A172 (cell line): ENCODE data around the gene CPPED1. TPM values are rescaled to one million over a fixed set of nuclear protein-coding genes. Genes with fewer than 3 reads are reported as not detected.
A peak's percentile ranks its signal among the peaks of the same experiment; 100 is the strongest.
"Not testable (repeated sequence)": the region's sequence is repeated elsewhere in the genome, so short reads cannot be mapped to it uniquely, and the experiment has no call there.

Experiments
- DNase-seq: peaks from one replicate; pipeline ENCODE4 v3.0.0-alpha.2; 2015; ENCODE audit warnings: low spot score
- total RNA-seq: library from RNA; depleted of rRNA; stranded (reverse); fragments of >200 nt; shearing (Covaris generic); gene quantifications from 2 replicates; pipeline ENCODE4 v1.2.3, GENCODE V29; 2014

The CPPED1 gene
- total RNA-seq, 1 experiment from 2014 or later: 51.8 TPM

DNA sequence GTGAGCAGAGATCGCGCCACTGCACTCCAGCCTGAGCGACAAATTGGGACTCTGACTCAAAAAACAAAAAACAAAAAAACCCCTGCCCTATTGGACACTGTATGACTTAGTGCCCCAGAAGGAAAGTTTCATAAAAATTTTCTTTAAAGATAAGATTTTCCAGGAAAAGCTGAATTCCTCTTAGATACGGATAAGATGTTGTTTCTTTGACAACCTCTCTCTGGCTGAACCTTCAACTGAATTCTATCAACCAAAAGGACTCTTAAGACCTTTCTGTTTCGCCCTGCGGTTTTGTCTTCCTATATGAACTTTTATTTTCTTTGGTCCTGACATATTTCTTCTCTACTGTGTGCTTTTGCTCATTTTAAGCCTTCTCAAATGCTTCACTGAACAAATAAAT, 35.8 kb downstream of the CPPED1 start:
- DNase-seq: no peak

DNA sequence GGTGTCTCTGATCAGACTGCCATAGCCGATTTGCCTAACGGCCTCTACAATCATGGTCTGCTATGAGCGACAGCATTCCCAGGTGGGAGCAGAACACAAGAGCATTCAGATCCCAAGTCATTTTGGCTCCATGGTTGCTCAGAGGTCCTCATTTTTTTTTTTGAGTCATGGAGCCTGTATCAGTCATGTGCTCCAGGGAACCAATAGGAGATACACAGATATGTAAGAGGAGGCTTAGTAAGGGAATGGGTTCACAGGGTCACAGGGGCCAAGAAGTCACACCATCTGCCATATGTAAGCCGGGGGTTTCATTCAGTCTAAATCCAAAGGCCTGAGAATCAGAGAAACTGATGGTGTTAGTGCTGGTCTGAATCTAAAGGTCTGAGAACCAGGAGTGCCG, 36.8 kb downstream of the CPPED1 start:
- DNase-seq: no peak

DNA sequence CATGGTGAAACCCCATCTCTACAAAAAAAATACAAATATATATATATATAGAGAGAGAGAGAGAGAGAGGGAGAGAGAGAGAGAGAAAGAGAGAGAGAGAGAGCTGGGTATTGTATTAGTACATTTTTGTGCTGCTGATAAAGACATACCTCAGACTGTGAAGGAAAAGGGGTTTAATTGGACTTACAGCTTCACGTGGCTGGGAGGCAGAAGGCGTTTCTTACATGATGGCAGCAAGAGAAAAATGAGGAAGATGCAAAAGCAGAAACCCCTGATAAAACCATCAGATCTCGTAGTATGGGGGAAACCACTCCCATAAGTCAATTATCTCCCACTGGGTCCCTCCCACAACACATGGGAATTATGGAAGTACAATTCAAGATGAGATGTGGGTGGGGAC, 37.5 kb downstream of the CPPED1 start:
- DNase-seq: not testable (repeated sequence)

DNA sequence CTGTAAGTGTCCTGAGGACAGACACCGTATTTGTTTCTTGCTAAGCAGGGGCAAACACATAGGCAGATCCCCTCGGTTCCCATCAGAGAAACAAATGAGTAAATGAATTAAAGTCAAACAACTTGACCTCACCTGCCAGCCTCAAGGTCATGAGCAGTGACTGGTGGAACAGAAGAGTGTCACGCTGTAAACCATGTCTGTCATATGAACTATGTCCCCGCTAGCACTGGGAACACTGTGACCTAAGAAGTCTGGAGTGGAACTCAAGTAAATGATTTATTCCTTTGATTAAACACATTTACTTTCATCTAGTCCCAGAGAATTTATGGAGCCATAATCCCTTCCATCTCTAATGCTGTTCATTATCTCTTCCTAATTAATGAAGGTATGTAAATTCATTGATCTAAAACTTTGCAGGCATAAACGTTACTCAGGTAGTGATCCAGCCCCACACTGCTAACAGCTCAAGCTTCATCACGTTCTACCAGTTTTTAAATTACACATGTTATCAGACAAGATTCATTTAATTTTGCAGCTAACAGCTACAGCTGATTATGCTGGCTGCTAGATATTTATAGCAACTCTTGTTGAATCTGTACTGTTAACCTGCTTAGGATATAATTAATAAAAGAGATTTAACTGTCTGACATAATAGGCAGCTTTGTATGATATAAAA, 38.7 kb downstream of the CPPED1 start:
- no peak for DNase-seq

GRCh38 chr16:12763517-12763916, 40.2 kb downstream of the CPPED1 start:
- no peak for DNase-seq

- DNase-seq: no peak
These were observed 42.7 kb downstream of the CPPED1 start for GRCh38 chr16:12760819-12761611.

- peak; percentile 18 for DNase-seq
These were observed 44.8 kb downstream of the CPPED1 start for GRCh38 chr16:12758670-12759558.

DNA sequence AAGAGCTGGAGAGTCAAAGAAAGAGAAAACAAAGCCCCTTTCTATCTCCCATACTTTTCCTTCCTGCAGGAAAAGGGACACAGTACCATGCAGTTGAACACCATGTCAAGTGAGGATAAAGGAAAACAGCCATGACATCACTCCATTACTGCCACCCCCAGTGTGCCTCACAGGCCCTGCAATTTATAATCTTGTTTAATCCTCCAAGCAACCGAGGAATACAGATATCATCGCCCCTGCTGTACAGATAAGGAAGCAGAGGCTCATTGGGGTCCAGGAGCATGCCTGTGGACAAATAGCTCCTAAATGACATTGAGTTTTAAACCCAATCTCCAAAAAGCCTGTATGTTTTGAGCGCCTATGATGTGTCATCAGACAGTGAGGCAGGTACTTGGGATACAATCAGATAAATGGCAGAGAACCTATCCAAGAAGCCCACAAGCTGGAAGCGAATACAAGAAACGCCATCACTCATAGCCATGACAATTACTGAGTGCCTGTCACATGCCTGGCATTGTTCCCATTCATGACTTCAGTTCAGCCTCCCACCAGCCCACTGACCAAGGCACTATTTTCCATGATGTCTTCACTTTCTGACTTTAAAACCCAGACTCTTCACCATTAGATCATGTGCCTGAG, 45.5 kb downstream of the CPPED1 start:
- DNase-seq: peak; percentile 13

DNA sequence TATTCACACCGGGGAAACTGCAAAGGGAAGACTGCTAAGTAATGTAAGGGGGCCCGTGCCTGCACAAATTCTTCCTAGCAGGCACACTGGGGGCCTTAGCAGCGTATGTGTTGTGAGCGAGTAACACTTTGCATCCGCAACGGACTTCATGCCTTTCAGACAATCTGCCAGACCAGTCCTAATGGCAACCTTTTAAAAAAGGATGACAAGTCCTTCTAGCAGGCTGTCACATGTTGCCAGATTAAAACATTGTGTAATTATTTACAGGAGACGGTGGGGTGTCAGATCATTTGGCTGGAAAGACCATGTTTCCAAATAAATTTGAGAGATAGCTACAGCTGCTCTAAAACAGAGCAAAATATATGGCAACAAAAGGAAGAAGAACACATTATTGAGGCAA, 46.1 kb downstream of the CPPED1 start:
- DNase-seq: no peak

GRCh38 chr16:12754824-12755543, 48.7 kb downstream of the CPPED1 start:
- no peak for DNase-seq

DNA sequence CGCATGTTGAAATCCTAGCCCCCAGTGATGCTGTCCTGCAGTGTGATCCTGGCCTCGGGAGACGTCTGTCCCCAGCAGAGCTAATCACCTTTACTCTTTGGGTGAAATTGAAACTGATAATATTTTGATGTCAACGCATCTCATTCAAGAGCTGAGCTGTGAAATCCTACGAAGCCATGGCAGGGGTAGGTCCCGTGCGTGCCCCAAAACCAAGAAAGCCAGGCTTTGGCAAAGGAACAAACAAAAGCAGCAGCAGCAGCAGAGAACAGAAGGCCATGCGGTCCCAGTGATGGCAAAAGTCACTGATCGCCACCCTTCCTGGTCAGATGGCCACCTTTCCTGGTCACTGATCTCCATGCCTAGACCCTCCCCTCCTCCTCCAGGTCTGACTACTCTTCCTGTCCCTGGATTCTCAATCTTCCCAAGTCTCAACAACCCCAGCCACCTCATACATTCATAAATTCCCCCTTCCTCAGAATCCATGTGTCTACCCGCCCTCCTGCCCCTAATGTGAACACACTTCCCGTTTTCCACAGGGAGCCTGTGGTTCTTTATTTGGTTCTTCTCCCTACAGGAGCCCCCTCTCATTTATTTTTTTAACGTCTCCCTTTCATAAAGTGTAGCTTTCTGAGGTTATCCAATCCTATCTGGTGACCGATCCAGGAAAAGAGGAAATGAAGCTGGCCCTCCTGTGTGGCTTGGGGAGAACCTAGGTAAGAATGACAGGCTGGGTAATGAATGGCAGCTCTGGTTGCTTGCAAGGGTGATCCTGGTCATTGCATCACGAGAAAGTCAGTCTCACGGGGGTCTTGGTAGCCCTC, 50.3 kb downstream of the CPPED1 start:
- DNase-seq: no peak

GRCh38 chr16:12752159-12752558, 51.5 kb downstream of the CPPED1 start:
- no peak for DNase-seq

- no peak for DNase-seq
These were observed 53.2 kb downstream of the CPPED1 start for GRCh38 chr16:12750554-12750918.

- no peak for DNase-seq
These were observed 54.6 kb downstream of the CPPED1 start for GRCh38 chr16:12749076-12749475.

DNA sequence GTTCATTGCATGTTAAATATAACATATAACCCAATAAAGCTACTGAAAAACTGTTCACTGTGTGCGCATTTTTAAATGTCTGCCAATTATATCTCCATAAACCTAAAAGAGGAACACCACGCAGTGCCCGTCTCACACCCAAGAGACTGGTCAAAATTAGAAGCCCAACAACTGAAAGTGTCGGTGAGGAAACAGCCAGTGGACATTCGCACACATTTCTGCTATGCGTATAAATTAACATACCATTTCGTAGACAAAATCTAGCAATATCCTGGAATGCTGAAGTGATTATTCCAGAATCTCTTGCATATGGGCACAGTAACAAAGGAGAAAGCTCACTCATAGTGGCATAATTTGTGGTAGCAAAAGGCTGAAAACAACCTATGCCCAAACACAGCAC, 55.9 kb downstream of the CPPED1 start:
- DNase-seq: no peak

- DNase-seq: no peak
These were observed 56.4 kb downstream of the CPPED1 start for GRCh38 chr16:12747261-12747660.

DNA sequence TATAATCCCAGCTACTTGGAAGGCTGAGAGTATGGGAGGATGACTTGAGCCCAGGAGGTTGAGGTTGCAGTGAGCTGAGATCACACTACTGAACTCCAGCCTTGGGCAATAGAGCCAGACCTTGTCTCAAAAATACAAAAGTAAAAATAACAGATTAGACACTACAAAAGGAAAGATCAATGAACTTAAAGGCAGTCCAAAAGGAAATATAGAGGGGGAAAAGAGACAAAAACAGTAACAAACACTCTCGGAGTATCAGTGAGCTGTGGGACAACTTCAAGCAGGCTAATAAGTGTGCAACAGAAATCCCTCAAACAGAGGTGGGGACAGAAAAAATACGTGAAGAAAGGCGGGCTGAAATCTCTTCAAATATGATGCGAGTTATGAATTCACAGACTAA, 58.8 kb downstream of the CPPED1 start:
- no peak for DNase-seq

DNA sequence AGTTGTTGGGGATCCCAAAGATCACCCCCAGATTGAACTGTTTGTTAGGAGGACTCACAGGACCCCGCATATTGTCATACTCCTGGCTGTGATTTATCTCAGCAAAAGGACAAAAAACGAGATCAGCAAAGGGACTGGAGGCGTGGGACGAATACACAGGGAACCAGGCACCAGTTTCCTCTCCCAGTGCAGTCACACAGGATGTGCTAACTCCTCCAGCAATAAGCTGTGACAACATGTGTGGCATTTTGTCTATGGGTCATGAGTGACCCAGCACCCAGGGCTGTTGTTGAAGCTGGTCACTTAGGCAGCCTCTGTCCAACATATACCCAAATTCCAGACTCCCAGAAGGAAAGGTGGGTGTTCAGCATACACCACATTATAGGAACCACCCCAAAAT, 60.9 kb downstream of the CPPED1 start:
- DNase-seq: no peak

- DNase-seq: no peak
These were observed 62.6 kb downstream of the CPPED1 start for GRCh38 chr16:12740986-12741610.

GRCh38 chr16:12739738-12740137, 63.9 kb downstream of the CPPED1 start:
- DNase-seq: no peak
